22Rv1 (cell line): Measurements from ENCODE around the gene SEZ6.

Experiments used
- H3K27ac ChIP-seq: fragments of 450-650 bp; 2 replicates; pipeline ENCODE4 v1.5.1; 2017
- CTCF ChIP-seq: fragments of 450-650 bp; IDR thresholded peaks from 2 replicates; pipeline ENCODE4 v1.5.1; 2017; ENCODE audit warnings: mild to moderate bottlenecking
- ZFX ChIP-seq: fragments of 450-650 bp; IDR thresholded peaks from 2 replicates; pipeline ENCODE4 v1.6.1; 2017; ENCODE audit warnings: antibody characterized with exemption, borderline replicate concordance

SEZ6 gene

DNA sequence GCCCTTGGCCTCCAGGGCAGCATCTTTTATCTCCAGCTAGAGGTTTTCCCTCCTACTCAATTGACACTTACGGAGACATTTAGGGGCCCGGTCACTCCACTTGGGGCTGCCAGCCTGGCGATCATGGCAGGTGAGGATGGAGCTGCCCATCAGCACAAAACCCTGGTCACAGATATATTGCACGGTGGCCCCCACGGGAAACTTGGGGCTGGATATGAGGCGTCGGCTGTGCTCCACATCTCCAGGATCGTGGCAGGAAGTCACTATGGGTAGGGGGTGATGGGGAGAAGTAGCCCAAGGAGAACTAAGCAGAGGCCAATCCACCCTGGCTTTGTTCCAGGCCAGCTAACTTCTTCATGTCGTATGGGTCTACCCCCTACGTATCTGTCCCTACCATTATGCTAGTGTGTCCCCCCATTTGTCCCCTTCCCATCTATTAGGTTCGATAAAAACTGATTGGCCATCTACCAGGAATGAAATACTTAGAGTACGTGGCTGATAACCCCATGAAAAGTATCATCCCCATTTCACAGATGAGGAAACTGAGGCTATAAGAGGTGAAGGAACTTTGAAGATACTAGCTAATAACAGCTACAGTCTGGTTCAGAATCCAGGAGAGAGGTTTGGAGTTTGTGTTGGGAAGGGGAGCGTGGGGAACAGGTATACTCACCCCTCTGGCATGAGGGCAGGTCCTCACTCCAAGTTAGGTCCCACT, 48.4 kb downstream of the SEZ6 start:
- TF ChIP-seq CTCF, result no peak
- TF ChIP-seq ZFX, result no peak
- no peak overlapping the region for H3K27ac ChIP-seq

DNA sequence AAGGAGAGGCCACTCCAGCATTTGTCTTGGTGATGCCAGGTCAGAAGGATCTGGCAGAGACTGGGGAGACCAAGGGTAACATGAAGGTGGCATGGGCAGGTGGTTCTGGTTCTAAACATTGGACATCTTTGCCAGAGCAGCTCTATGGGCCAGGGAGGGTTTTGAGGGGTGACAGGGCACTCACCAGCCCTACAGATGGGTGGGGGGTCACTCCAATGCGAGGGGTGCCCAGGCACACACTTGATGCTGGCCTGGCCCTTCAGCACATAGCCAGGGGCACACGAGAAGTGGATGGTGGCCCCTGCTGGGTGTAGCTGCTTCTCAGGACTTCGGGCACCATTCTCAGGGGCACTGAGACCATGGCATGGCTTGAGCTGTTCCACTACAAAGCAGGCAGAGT, 49.0 kb downstream of the SEZ6 start:
- H3K27ac ChIP-seq, result no peak overlapping the region
- no peak for TF ChIP-seq CTCF
- no peak for TF ChIP-seq ZFX

- TF ChIP-seq CTCF (no peak), ZFX (no peak)
- H3K27ac ChIP-seq, result no peak overlapping the region
These were observed 49.7 kb downstream of the SEZ6 start for GRCh38 chr17:28956112-28956511.

- TF ChIP-seq CTCF, result no peak
- no peak for TF ChIP-seq ZFX
- H3K27ac ChIP-seq, result no peak overlapping the region
These were observed 50.4 kb downstream of the SEZ6 start for GRCh38 chr17:28955408-28955807.

DNA sequence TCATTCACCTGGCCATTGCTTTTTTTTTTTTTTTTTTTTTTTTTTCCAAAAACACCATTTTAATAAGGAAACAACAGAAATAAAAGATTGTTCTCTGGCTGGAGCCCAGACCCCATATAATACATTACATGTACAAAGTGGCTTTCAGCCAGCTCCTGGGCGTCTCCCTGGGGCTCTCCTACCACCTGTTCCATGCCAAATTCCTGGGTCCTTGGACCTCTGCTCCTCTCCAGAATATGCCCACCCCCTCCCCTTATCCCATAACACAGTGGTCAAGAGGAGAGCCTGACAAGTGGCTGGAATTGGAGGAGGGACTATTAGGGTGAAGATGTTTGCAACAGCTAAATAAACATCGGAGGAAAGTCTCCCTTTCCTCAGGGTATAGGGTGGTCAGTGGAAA, 50.9 kb downstream of the SEZ6 start:
- TF ChIP-seq CTCF (no peak), ZFX (no peak)
- H3K27ac ChIP-seq, result no peak overlapping the region

- peak overlapping the region; percentile 99 for H3K27ac ChIP-seq
- TF ChIP-seq CTCF (peak; percentile 85), ZFX (no peak)
These were observed 52.3 kb downstream of the SEZ6 start for GRCh38 chr17:28953444-28954118.
